MM.1S (cell line): Measurements from ENCODE around the gene HNMT.
"Not testable (repeated sequence)": the region's sequence is repeated elsewhere in the genome, so short reads cannot be mapped to it uniquely, and the experiment has no call there.

ENCODE experiments used
- DNase-seq: peaks from one replicate; pipeline ENCODE4 v3.0.0-alpha.2; 2015
- H2AFZ ChIP-seq: fragments of 300-600 bp; sonication (generic); 2 replicates; pipeline ENCODE4 v1.6.0; 2016; ENCODE audit warnings: antibody characterized with exemption, low read length
- H3F3A ChIP-seq: fragments of 300-600 bp; sonication (generic); 2 replicates; pipeline ENCODE4 v1.6.1; 2016; ENCODE audit warnings: mild to moderate bottlenecking, antibody characterized with exemption, low read length, moderate library complexity, mixed read lengths; ENCODE audit not compliant: insufficient read depth
- H3K27ac ChIP-seq: fragments of 300-600 bp; sonication (generic); 2 replicates; pipeline ENCODE4 v1.5.1; 2016; ENCODE audit warnings: mild to moderate bottlenecking, low read length
- H3K27me3 ChIP-seq: fragments of 300-600 bp; sonication (generic); replicated peaks from 2 replicates; pipeline ENCODE4 v1.6.0; 2016; ENCODE audit warnings: low read length; ENCODE audit not compliant: insufficient read depth
- H3K36me3 ChIP-seq: fragments of 300-600 bp; sonication (generic); replicated peaks from 2 replicates; pipeline ENCODE4 v1.6.1; 2016; ENCODE audit warnings: mild to moderate bottlenecking, low read length, mixed read lengths; ENCODE audit not compliant: insufficient read depth
- H3K4me1 ChIP-seq: fragments of 300-600 bp; sonication (generic); 2 replicates; pipeline ENCODE4 v1.6.1; 2016; ENCODE audit warnings: low read length, mixed read lengths
- H3K4me2 ChIP-seq: fragments of 300-600 bp; sonication (generic); 2 replicates; pipeline ENCODE4 v1.6.0; 2016; ENCODE audit warnings: low read depth, low read length
- H3K4me3 ChIP-seq: fragments of 300-600 bp; sonication (generic); 2 replicates; pipeline ENCODE4 v1.5.1; 2016; ENCODE audit warnings: low read length, mixed read lengths
- H3K79me2 ChIP-seq: fragments of 300-600 bp; sonication (generic); 2 replicates; pipeline ENCODE4 v1.6.1; 2016; ENCODE audit warnings: mixed run types, low read length, mixed read lengths
- H3K9ac ChIP-seq: fragments of 300-600 bp; sonication (generic); 2 replicates; pipeline ENCODE4 v1.6.1; 2016; ENCODE audit warnings: low read length, mixed read lengths
- H3K9me2 ChIP-seq: fragments of 300-600 bp; sonication (generic); replicated peaks from 2 replicates; pipeline ENCODE4 v1.6.1; 2016; ENCODE audit warnings: mild to moderate bottlenecking, low read length, mixed read lengths; ENCODE audit not compliant: insufficient read depth
- H3K9me3 ChIP-seq: fragments of 300-600 bp; sonication (generic); replicated peaks from 2 replicates; pipeline ENCODE4 v1.6.1; 2016; ENCODE audit warnings: mild to moderate bottlenecking, low read length, mixed read lengths; ENCODE audit not compliant: insufficient read depth
- H4K20me1 ChIP-seq: fragments of 300-600 bp; sonication (generic); 2 replicates; pipeline ENCODE4 v1.6.1; 2016; ENCODE audit warnings: mild to moderate bottlenecking, low read length, moderate library complexity, mixed read lengths; ENCODE audit not compliant: insufficient read depth
- EZH2 ChIP-seq: fragments of 300-600 bp; sonication (generic); optimal IDR thresholded peaks from 2 replicates; pipeline ENCODE3; 2017; ENCODE audit warnings: low read depth, mild to moderate bottlenecking, antibody characterized with exemption, low read length, mixed read lengths
- EZH2phosphoT487 ChIP-seq: fragments of 300-600 bp; sonication (generic); IDR thresholded peaks from 2 replicates; pipeline ENCODE4 v1.6.1; 2018; ENCODE audit warnings: antibody characterized with exemption, low read length
- TF ChIP-seq, protein P1 (sequence below): fragments of 300-600 bp; sonication (generic); IDR thresholded peaks from 2 replicates; pipeline ENCODE4 v1.5.1; 2016; ENCODE audit warnings: antibody characterized with exemption, low read length, mixed read lengths

The HNMT gene

DNA sequence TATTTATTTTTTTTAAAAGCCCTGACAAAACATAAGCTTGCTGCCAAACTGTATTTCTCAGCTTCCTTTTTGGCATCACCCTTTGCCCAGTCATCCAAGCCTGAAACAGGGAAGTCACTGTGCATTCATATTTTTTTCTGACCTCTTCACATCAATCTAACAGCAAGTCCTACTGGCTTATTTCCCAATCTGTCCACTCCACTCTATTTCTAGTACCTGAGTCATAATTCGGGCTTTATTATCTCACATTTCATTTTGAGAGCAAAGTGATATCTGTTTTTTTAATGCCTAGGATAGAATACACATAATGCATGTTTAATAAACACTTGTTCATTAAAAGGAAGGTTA lies 5.1 kb downstream of the HNMT start:
- no peaks in the 10 kb centered on the region for H3K4me1 ChIP-seq
- H3K4me3 ChIP-seq: no peak overlapping the region
- H2AFZ ChIP-seq: no peak overlapping the region
- no peaks in the 10 kb centered on the region for H3K27me3 ChIP-seq
- no peaks in the 10 kb centered on the region for H3K36me3 ChIP-seq
- no peak overlapping the region for H3K27ac ChIP-seq
- DNase-seq: no peak
- H3K9ac ChIP-seq: no peak overlapping the region
- H3K79me2 ChIP-seq: no peaks in the 10 kb centered on the region
- TF ChIP-seq, protein P1, sequence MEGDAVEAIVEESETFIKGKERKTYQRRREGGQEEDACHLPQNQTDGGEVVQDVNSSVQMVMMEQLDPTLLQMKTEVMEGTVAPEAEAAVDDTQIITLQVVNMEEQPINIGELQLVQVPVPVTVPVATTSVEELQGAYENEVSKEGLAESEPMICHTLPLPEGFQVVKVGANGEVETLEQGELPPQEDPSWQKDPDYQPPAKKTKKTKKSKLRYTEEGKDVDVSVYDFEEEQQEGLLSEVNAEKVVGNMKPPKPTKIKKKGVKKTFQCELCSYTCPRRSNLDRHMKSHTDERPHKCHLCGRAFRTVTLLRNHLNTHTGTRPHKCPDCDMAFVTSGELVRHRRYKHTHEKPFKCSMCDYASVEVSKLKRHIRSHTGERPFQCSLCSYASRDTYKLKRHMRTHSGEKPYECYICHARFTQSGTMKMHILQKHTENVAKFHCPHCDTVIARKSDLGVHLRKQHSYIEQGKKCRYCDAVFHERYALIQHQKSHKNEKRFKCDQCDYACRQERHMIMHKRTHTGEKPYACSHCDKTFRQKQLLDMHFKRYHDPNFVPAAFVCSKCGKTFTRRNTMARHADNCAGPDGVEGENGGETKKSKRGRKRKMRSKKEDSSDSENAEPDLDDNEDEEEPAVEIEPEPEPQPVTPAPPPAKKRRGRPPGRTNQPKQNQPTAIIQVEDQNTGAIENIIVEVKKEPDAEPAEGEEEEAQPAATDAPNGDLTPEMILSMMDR: no peak
- TF ChIP-seq EZH2phosphoT487: no peak
- TF ChIP-seq EZH2: no peak
- H4K20me1 ChIP-seq: no peaks in the 10 kb centered on the region
- no peaks in the 10 kb centered on the region for H3K9me3 ChIP-seq
- no peaks in the 10 kb centered on the region for H3K9me2 ChIP-seq
- H3K4me2 ChIP-seq: no peak overlapping the region
- no peaks in the 10 kb centered on the region for H3F3A ChIP-seq

- no peaks in the 10 kb centered on the region for H3K9me3 ChIP-seq
- H2AFZ ChIP-seq: no peak overlapping the region
- no peaks in the 10 kb centered on the region for H3K36me3 ChIP-seq
- no peaks in the 10 kb centered on the region for H4K20me1 ChIP-seq
- DNase-seq: no peak
- TF ChIP-seq, protein P1: no peak
- TF ChIP-seq EZH2phosphoT487 (no peak), EZH2 (no peak)
- no peaks in the 10 kb centered on the region for H3K79me2 ChIP-seq
- H3K9me2 ChIP-seq: no peaks in the 10 kb centered on the region
- H3K4me1 ChIP-seq: no peaks in the 10 kb centered on the region
- H3K4me3 ChIP-seq: no peak overlapping the region
- H3K27me3 ChIP-seq: no peaks in the 10 kb centered on the region
- H3K4me2 ChIP-seq: no peak overlapping the region
- no peak overlapping the region for H3K27ac ChIP-seq
- no peak overlapping the region for H3K9ac ChIP-seq
- H3F3A ChIP-seq: no peaks in the 10 kb centered on the region
These were observed 5.6 kb downstream of the HNMT start for GRCh38 chr2:137969876-137970275.

- not testable (repeated sequence) for H2AFZ ChIP-seq, H3K79me2 ChIP-seq, H4K20me1 ChIP-seq, H3K27ac ChIP-seq, H3K9me2 ChIP-seq, H3K36me3 ChIP-seq, H3K4me2 ChIP-seq, H3K27me3 ChIP-seq, DNase-seq, H3K4me1 ChIP-seq, H3K9me3 ChIP-seq, H3K9ac ChIP-seq, H3K4me3 ChIP-seq, H3F3A ChIP-seq
These were observed 7.0 kb downstream of the HNMT start for GRCh38 chr2:137971259-137971658.

GRCh38 chr2:137973280-137973679 lies 9.0 kb downstream of the HNMT start:
- Histone ChIP-seq H3K4me2 (no peak overlapping the region), H3F3A (no peaks in the 10 kb centered on the region), H3K9me2 (no peaks in the 10 kb centered on the region), H3K4me3 (no peak overlapping the region), H3K79me2 (no peaks in the 10 kb centered on the region), H3K27ac (no peak overlapping the region), H3K9ac (no peak overlapping the region), H4K20me1 (no peaks in the 10 kb centered on the region), H3K4me1 (no peaks in the 10 kb centered on the region), H3K27me3 (no peaks in the 10 kb centered on the region), H3K9me3 (no peaks in the 10 kb centered on the region), H2AFZ (no peak overlapping the region), H3K36me3 (no peaks in the 10 kb centered on the region)
- TF ChIP-seq, protein P1: no peak
- no peak for TF ChIP-seq EZH2phosphoT487
- TF ChIP-seq EZH2: no peak
- no peak for DNase-seq
